ENCODE results near the gene NAPA. TPM values are rescaled to one million over a fixed set of nuclear protein-coding genes. Genes with fewer than 3 reads are reported as not detected.

Gene NAPA
- total RNA-seq, 1 experiment from 2014 or later, result 95.9 TPM

DNA sequence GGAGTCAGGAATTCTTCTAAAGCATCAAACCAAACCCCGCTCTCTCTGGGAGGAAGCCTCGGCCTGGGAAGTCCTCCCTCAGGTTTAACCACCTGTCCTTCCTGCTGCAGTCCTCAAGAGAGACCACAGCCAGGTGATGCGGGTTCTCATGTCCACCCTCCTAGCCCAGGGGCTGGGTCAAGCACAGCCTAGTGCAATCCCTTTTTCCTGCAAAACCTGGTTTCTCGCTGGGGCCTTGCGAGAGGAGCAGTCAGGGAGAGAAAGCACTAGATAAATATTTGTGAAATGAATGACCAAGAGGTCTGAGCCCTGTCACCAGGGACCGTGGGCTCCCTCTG, 45.5 kb downstream of the NAPA start:
- H3K9me2 ChIP-seq (replicated peaks; ENCODE audit: low read length), result no peaks in the 10 kb centered on the region
- TF ChIP-seq EZH2 (IDR thresholded peaks at IDR 0.05; ENCODE audit: low read length, unreplicated experiment) (no peak), EZH2phosphoT487 (IDR thresholded peaks at IDR 0.05; ENCODE audit: borderline replicate concordance, low read length) (no peak)
- TF ChIP-seq, protein P1, sequence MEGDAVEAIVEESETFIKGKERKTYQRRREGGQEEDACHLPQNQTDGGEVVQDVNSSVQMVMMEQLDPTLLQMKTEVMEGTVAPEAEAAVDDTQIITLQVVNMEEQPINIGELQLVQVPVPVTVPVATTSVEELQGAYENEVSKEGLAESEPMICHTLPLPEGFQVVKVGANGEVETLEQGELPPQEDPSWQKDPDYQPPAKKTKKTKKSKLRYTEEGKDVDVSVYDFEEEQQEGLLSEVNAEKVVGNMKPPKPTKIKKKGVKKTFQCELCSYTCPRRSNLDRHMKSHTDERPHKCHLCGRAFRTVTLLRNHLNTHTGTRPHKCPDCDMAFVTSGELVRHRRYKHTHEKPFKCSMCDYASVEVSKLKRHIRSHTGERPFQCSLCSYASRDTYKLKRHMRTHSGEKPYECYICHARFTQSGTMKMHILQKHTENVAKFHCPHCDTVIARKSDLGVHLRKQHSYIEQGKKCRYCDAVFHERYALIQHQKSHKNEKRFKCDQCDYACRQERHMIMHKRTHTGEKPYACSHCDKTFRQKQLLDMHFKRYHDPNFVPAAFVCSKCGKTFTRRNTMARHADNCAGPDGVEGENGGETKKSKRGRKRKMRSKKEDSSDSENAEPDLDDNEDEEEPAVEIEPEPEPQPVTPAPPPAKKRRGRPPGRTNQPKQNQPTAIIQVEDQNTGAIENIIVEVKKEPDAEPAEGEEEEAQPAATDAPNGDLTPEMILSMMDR (conservative IDR thresholded peaks at IDR 0.05; ENCODE audit: low read depth, low read length), result no peak
- no peaks in the 10 kb centered on the region for H3K4me1 ChIP-seq (ENCODE audit: insufficient read depth, low read length)
- POLR2A ChIA-PET (ENCODE audit: unreplicated experiment), result no interaction called here
- no peaks in the 10 kb centered on the region for H3F3A ChIP-seq (ENCODE audit: low read length, unreplicated experiment)
- H2AFZ ChIP-seq (ENCODE audit: low read length), result no peak overlapping the region
- no peaks in the 10 kb centered on the region for H4K20me1 ChIP-seq (ENCODE audit: low read length)
- CTCF ChIA-PET, result no interaction called here
- BruUV-seq (replicated peaks), result no TSS peak
- no peak for DNase-seq
- H3K36me3 ChIP-seq (ENCODE audit: low read depth, low read length), result no peaks in the 10 kb centered on the region
- intact Hi-C loops (cut with micrococcal nuclease), result no loop called here
- peaks cover 31% of the 10 kb centered on the region for H3K27me3 ChIP-seq (ENCODE audit: low read length)
- ATAC-seq, result no peak; the same call in 1 of the 2 replicates
- H3K9ac ChIP-seq (ENCODE audit: low read length), result no peak overlapping the region
- H3K27ac ChIP-seq (ENCODE audit: low read length), result no peak overlapping the region
- H3K79me2 ChIP-seq (ENCODE audit: low read length), result no peaks in the 10 kb centered on the region
- no peak overlapping the region for H3K4me2 ChIP-seq (ENCODE audit: low read length)
- H3K9me3 ChIP-seq (ENCODE audit: low read length), result no peaks in the 10 kb centered on the region
- H3K4me3 ChIP-seq (ENCODE audit: low read length), result no peak overlapping the region

DNA sequence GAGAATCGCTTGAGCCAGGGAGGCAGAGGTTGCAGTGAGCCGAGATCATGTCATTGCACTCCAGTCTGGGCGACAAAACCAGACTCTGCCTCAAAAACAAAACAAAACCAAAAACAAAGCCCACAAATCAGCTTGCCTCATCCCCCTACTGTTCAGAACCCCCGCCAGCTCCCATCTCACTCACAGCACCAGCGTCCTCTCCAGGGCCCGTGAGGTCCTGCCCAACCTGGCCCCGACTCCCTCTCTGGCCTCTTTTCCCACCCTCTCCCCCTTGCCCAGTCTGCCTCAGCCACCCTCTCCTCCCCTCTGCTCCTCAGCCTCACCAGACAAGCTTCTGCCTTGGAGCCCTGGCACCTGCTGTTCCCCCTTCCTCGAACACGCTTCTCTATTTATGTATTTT, 46.9 kb downstream of the NAPA start:
- intact Hi-C loops (cut with micrococcal nuclease), result no loop called here
- BruUV-seq (replicated peaks), result no TSS peak
- no peaks in the 10 kb centered on the region for H3K36me3 ChIP-seq (ENCODE audit: low read depth, low read length)
- TF ChIP-seq EZH2phosphoT487 (IDR thresholded peaks at IDR 0.05; ENCODE audit: borderline replicate concordance, low read length) (no peak), EZH2 (IDR thresholded peaks at IDR 0.05; ENCODE audit: low read length, unreplicated experiment) (no peak)
- TF ChIP-seq, protein P1 (conservative IDR thresholded peaks at IDR 0.05; ENCODE audit: low read depth, low read length), result no peak
- H3K9ac ChIP-seq (ENCODE audit: low read length), result no peak overlapping the region
- H3K27ac ChIP-seq (ENCODE audit: low read length), result no peak overlapping the region
- no peak overlapping the region for H2AFZ ChIP-seq (ENCODE audit: low read length)
- POLR2A ChIA-PET (ENCODE audit: unreplicated experiment), result no interaction called here
- no peak for DNase-seq
- H3F3A ChIP-seq (ENCODE audit: low read length, unreplicated experiment), result no peaks in the 10 kb centered on the region
- H3K4me1 ChIP-seq (ENCODE audit: insufficient read depth, low read length), result no peaks in the 10 kb centered on the region
- H3K9me3 ChIP-seq (ENCODE audit: low read length), result no peaks in the 10 kb centered on the region
- ATAC-seq, result no peak
- no peaks in the 10 kb centered on the region for H4K20me1 ChIP-seq (ENCODE audit: low read length)
- H3K27me3 ChIP-seq (ENCODE audit: low read length), result peaks cover 31% of the 10 kb centered on the region
- H3K79me2 ChIP-seq (ENCODE audit: low read length), result no peaks in the 10 kb centered on the region
- CTCF ChIA-PET, result no interaction called here
- no peak overlapping the region for H3K4me3 ChIP-seq (ENCODE audit: low read length)
- no peaks in the 10 kb centered on the region for H3K9me2 ChIP-seq (replicated peaks; ENCODE audit: low read length)
- H3K4me2 ChIP-seq (ENCODE audit: low read length), result no peak overlapping the region

DNA sequence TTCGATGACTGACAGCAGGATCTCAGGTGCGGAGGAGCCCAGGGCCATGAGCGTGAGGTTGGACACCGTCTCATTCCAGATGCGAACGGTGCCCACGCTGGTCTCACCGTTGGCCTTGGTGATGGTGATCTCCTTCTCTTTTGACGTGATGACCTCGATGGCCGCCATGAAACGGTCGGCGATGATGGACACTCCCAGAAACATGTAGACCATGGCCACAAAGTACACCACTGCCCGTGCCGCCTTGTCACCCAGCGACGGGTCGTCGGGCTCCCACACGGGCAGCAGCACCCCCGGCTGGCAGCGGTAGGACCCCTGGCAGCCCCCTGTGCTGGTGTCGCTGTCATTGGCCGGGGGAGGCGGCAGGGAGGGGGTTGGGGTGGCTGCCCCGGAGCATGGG, 48.9 kb downstream of the NAPA start:
- ChIA-PET CTCF (no interaction called here), POLR2A (ENCODE audit: unreplicated experiment) (no interaction called here)
- DNase-seq, result no peak
- Histone ChIP-seq H3F3A (ENCODE audit: low read length, unreplicated experiment) (no peaks in the 10 kb centered on the region), H3K9ac (ENCODE audit: low read length) (no peak overlapping the region), H3K9me3 (ENCODE audit: low read length) (no peaks in the 10 kb centered on the region), H3K36me3 (ENCODE audit: low read depth, low read length) (no peaks in the 10 kb centered on the region), H2AFZ (ENCODE audit: low read length) (no peak overlapping the region), H3K4me2 (ENCODE audit: low read length) (no peak overlapping the region), H3K27ac (ENCODE audit: low read length) (no peak overlapping the region), H4K20me1 (ENCODE audit: low read length) (no peaks in the 10 kb centered on the region), H3K4me3 (ENCODE audit: low read length) (no peak overlapping the region), H3K9me2 (replicated peaks; ENCODE audit: low read length) (no peaks in the 10 kb centered on the region), H3K79me2 (ENCODE audit: low read length) (no peaks in the 10 kb centered on the region), H3K4me1 (ENCODE audit: insufficient read depth, low read length) (no peaks in the 10 kb centered on the region), H3K27me3 (ENCODE audit: low read length) (peaks cover 24% of the 10 kb centered on the region)
- ATAC-seq, result no peak
- TF ChIP-seq EZH2phosphoT487 (IDR thresholded peaks at IDR 0.05; ENCODE audit: borderline replicate concordance, low read length) (no peak), EZH2 (IDR thresholded peaks at IDR 0.05; ENCODE audit: low read length, unreplicated experiment) (no peak)
- TF ChIP-seq, protein P1 (conservative IDR thresholded peaks at IDR 0.05; ENCODE audit: low read depth, low read length), result no peak
- no TSS peak for BruUV-seq (replicated peaks)
- intact Hi-C loops (cut with micrococcal nuclease), result no loop called here

Data from PC-3 (cell line).